Stimulated activated CD4-positive, alpha-beta T cell treated with anti-CD3 and anti-CD28 coated beads, Interleukin-12 subunit alpha, Interleukin-12 subunit beta, amount 100 ng/mL, for 4 hours (primary cell): ENCODE measurements around the gene XDH.

Experiments used
- DNase-seq: peaks from one replicate; pipeline ENCODE4 v3.0.0-alpha.2; 2020

The XDH gene

GRCh38 chr2:31327505-31327904 lies 87.0 kb downstream of the XDH start:
- no peak for DNase-seq

GRCh38 chr2:31324016-31324633 lies 90.4 kb downstream of the XDH start:
- no peak for DNase-seq

- DNase-seq = no peak
Measured at GRCh38 chr2:31322371-31322770, 92.2 kb downstream of the XDH start.

GRCh38 chr2:31319406-31320175 lies 95.0 kb downstream of the XDH start:
- no peak for DNase-seq

GRCh38 chr2:31318361-31319336 lies 95.9 kb downstream of the XDH start:
- DNase-seq = no peak

- no peak for DNase-seq
Measured at GRCh38 chr2:31317396-31317795, 97.1 kb downstream of the XDH start.

- no peak for DNase-seq
Measured at GRCh38 chr2:31314761-31315160, 99.8 kb downstream of the XDH start.

- no peak for DNase-seq
Measured at GRCh38 chr2:31312898-31313297, 101.6 kb downstream of the XDH start.

GRCh38 chr2:31304816-31305215 lies 109.7 kb downstream of the XDH start:
- no peak for DNase-seq

- no peak for DNase-seq
Measured at GRCh38 chr2:31302940-31303563, 111.5 kb downstream of the XDH start.

GRCh38 chr2:31300309-31300708 lies 114.2 kb downstream of the XDH start:
- no peak for DNase-seq

GRCh38 chr2:31299547-31299946 lies 115.0 kb downstream of the XDH start:
- DNase-seq = no peak

GRCh38 chr2:31297751-31298150 lies 116.8 kb downstream of the XDH start:
- DNase-seq = no peak

GRCh38 chr2:31296641-31297287 lies 117.8 kb downstream of the XDH start:
- DNase-seq = no peak

- no peak for DNase-seq
Measured at GRCh38 chr2:31294196-31294595, 120.3 kb downstream of the XDH start.

GRCh38 chr2:31287654-31288053 lies 126.9 kb downstream of the XDH start:
- no peak for DNase-seq

GRCh38 chr2:31286961-31287550 lies 127.5 kb downstream of the XDH start:
- DNase-seq = no peak

- DNase-seq = no peak
Measured at GRCh38 chr2:31286230-31286629, 128.3 kb downstream of the XDH start.
